HepG2 (cell line): ENCODE results near the gene RIPOR3. TPM values are rescaled to one million over a fixed set of nuclear protein-coding genes. Genes with fewer than 3 reads are reported as not detected.

Experiments used
- ARID2 ChIP-seq: sonication (generic); formaldehyde crosslinking; IDR thresholded peaks from 2 replicates; pipeline ENCODE4 v1.8.1; 2022; ENCODE audit warnings: mild to moderate bottlenecking, missing genetic modification reagents, borderline replicate concordance
- ARID3A ChIP-seq: IDR thresholded peaks from 2 replicates; pipeline ENCODE4 v1.6.1; 2012; ENCODE audit warnings: low read depth, low read length, improper control_type of control experiment
- ARID5B ChIP-seq: IDR thresholded peaks from 2 replicates; pipeline ENCODE4 v1.4.0; 2020; ENCODE audit warnings: mild to moderate bottlenecking, missing genetic modification reagents
- GABPA ChIP-seq, 2 experiments: IDR thresholded peaks; 2 replicates each; pipeline ENCODE4 v1.6.1; 2011 to 2016; ENCODE audit warnings: low read depth in 2 of 2, low read length in 1 of 2, missing biosample characterization in 1 of 2, missing genetic modification characterization in 1 of 2
- GATAD1 ChIP-seq: IDR thresholded peaks from 2 replicates; pipeline ENCODE4 v1.6.1; 2016; ENCODE audit warnings: missing genetic modification reagents, missing compliant biosample characterization
- IKZF5 ChIP-seq: IDR thresholded peaks from 2 replicates; pipeline ENCODE4 v1.6.1; 2018; ENCODE audit warnings: missing genetic modification reagents, mild to moderate bottlenecking, missing compliant biosample characterization
- KDM6A ChIP-seq: IDR thresholded peaks from 2 replicates; pipeline ENCODE4 v1.6.1; 2016; ENCODE audit warnings: low read depth
- NRL ChIP-seq: sonication (generic); formaldehyde crosslinking; IDR thresholded peaks from 2 replicates; pipeline ENCODE4 v1.5.0; 2020; ENCODE audit warnings: missing genetic modification reagents, mild to moderate bottlenecking, moderate library complexity, borderline replicate concordance
- PAXIP1 ChIP-seq: sonication (generic); formaldehyde crosslinking; conservative IDR thresholded peaks from 2 replicates; pipeline ENCODE4 v1.4.0; 2020; ENCODE audit warnings: mild to moderate bottlenecking, missing genetic modification reagents, moderate library complexity
- POGZ ChIP-seq: sonication (generic); formaldehyde crosslinking; IDR thresholded peaks from 2 replicates; pipeline ENCODE4 v1.4.0; 2020; ENCODE audit warnings: mild to moderate bottlenecking, missing genetic modification reagents
- RARA ChIP-seq: IDR thresholded peaks from 2 replicates; pipeline ENCODE4 v1.6.1; 2016; ENCODE audit warnings: missing genetic modification reagents, missing compliant biosample characterization
- RCOR2 ChIP-seq: IDR thresholded peaks from 2 replicates; pipeline ENCODE4 v1.6.1; 2016; ENCODE audit warnings: missing biosample characterization, missing genetic modification reagents
- SOX5 ChIP-seq: IDR thresholded peaks from 2 replicates; pipeline ENCODE4 v1.6.1; 2016; ENCODE audit warnings: borderline replicate concordance
- SP5 ChIP-seq: IDR thresholded peaks from 2 replicates; pipeline ENCODE4 v1.6.1; 2016; ENCODE audit warnings: low read depth, borderline replicate concordance
- STAG1 ChIP-seq: sonication (generic); formaldehyde crosslinking; IDR thresholded peaks from 2 replicates; pipeline ENCODE4 v1.4.0; 2020; ENCODE audit warnings: missing genetic modification reagents
- TOE1 ChIP-seq: sonication (generic); formaldehyde crosslinking; IDR thresholded peaks from 2 replicates; pipeline ENCODE4 v1.4.0; 2020; ENCODE audit warnings: mild to moderate bottlenecking, missing genetic modification reagents
- ZNF644 ChIP-seq: IDR thresholded peaks from 2 replicates; pipeline ENCODE4 v1.6.1; 2016; ENCODE audit warnings: low read depth
- ZNF7 ChIP-seq: IDR thresholded peaks from 2 replicates; pipeline ENCODE4 v1.6.1; 2016; ENCODE audit warnings: missing biosample characterization, missing genetic modification reagents
- ZNF792 ChIP-seq: IDR thresholded peaks from 2 replicates; pipeline ENCODE4 v1.6.1; 2016
- ZSCAN9 ChIP-seq: IDR thresholded peaks from 2 replicates; pipeline ENCODE4 v1.6.1; 2016; ENCODE audit warnings: borderline replicate concordance
- polyA plus RNA-seq, 8 experiments: library from polyadenylated mRNA; depleted of rRNA in 3 of 8; stranded (reverse) in 7 of 8; unstranded in 1 of 8; fragments of >200 nt; fragmentation: Illumina TruSeq in 4 of 8; extraction: Trizol in 4 of 8; gene quantifications; 2 replicates each; pipeline versions ENCODE4 v1.2.1 to v1.2.3, GENCODE V29; 2011 to 2016; ENCODE audit warnings: low read depth in 4 of 8, missing spikeins in 1 of 8, mixed read lengths in 1 of 8; ENCODE audit not compliant: insufficient read depth in 1 of 8
- total RNA-seq, 5 experiments: library from RNA; depleted of rRNA; stranded (reverse); fragments of >200 nt; fragmentation: Illumina TruSeq; extraction: Trizol; gene quantifications; 2 replicates each; pipeline ENCODE4 v1.2.3, GENCODE V29; 2016; ENCODE audit warnings: low read depth in 1 of 5

RIPOR3 gene
- total and polyA plus RNA-seq, 2 of the 13 experiments (the other 11 are each of a cell fraction or from before 2014, with no cell fraction given), result 0.18 TPM; not detected in 1

GRCh38 chr20:50670126-50670862 is 21.0 kb downstream of the RIPOR3 start (continued):
- TF ChIP-seq POGZ (CRISPR knock-in tag) (0 out of 2 replicates have a peak, but pooled peaks have one; percentile 20), IKZF5 (CRISPR knock-in tag) (peak; percentile 57; the same call in 1 of the 2 replicates), GATAD1 (CRISPR knock-in tag) (peak; percentile 49; the same call in 1 of the 2 replicates), ARID2 (CRISPR knock-in tag) (no peak), NRL (CRISPR knock-in tag) (no peak), RARA (peak; percentile 55), PAXIP1 (0 out of 2 replicates have a peak, but pooled peaks have one; percentile 28), ZSCAN9 (CRISPR knock-in tag) (peak; percentile 83; the same call in 1 of the 2 replicates), GABPA (IDR thresholded peaks at IDR 0.05; ENCODE audit: low read depth, low read length) (no peak), GABPA (CRISPR knock-in tag; IDR thresholded peaks at IDR 0.05; ENCODE audit: low read depth) (0 out of 2 replicates have a peak, but pooled peaks have one; percentile 21), KDM6A (CRISPR knock-in tag) (no peak), TOE1 (CRISPR knock-in tag) (no peak), ZNF644 (CRISPR knock-in tag) (peak; percentile 56; the same call in 1 of the 2 replicates), SP5 (CRISPR knock-in tag) (0 out of 2 replicates have a peak, but pooled peaks have one; percentile 19), RCOR2 (CRISPR knock-in tag) (peak; percentile 69; the same call in 1 of the 2 replicates), ZNF792 (peak; percentile 76; the same call in 1 of the 2 replicates), STAG1 (CRISPR knock-in tag) (peak; percentile 20; the same call in 1 of the 2 replicates), ZNF7 (CRISPR knock-in tag) (0 out of 2 replicates have a peak, but pooled peaks have one; percentile 23), ARID3A (peak; percentile 92; the same call in 1 of the 2 replicates), ARID5B (CRISPR knock-in tag) (peak; percentile 72), SOX5 (CRISPR knock-in tag) (peak; percentile 74; the same call in 1 of the 2 replicates)
